ENCODE results near the gene NPAS3.

Gene NPAS3

DNA sequence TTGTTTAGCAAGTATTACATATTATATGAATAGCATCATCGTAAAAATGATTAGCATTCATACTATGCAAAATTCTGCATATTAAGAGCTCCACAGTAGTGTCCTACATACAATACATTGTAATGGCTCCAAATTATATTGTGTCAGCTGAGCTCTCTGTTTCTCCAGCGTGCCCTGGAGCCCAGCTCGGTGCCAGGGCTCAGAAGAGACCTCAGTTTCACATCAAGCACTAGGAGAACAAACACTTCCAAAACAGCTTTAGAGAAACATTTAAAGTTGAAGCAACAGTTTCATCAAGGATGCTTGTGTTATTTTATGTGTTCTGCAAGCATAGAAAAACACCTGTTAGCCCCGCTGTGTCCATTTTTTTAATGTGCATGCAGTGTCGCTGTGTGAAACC, 555.3 kb downstream of the NPAS3 start:
- H3K4me3 ChIP-seq (replicated peaks; ENCODE audit: low read depth, low read length), result no peak overlapping the region
- no peak for DNase-seq (ENCODE audit: extremely low read depth, low read depth)
- TF ChIP-seq, protein P1, sequence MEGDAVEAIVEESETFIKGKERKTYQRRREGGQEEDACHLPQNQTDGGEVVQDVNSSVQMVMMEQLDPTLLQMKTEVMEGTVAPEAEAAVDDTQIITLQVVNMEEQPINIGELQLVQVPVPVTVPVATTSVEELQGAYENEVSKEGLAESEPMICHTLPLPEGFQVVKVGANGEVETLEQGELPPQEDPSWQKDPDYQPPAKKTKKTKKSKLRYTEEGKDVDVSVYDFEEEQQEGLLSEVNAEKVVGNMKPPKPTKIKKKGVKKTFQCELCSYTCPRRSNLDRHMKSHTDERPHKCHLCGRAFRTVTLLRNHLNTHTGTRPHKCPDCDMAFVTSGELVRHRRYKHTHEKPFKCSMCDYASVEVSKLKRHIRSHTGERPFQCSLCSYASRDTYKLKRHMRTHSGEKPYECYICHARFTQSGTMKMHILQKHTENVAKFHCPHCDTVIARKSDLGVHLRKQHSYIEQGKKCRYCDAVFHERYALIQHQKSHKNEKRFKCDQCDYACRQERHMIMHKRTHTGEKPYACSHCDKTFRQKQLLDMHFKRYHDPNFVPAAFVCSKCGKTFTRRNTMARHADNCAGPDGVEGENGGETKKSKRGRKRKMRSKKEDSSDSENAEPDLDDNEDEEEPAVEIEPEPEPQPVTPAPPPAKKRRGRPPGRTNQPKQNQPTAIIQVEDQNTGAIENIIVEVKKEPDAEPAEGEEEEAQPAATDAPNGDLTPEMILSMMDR (IDR thresholded peaks at IDR 0.05; ENCODE audit: low read depth, low read length, missing control alignments), result no peak

DNA sequence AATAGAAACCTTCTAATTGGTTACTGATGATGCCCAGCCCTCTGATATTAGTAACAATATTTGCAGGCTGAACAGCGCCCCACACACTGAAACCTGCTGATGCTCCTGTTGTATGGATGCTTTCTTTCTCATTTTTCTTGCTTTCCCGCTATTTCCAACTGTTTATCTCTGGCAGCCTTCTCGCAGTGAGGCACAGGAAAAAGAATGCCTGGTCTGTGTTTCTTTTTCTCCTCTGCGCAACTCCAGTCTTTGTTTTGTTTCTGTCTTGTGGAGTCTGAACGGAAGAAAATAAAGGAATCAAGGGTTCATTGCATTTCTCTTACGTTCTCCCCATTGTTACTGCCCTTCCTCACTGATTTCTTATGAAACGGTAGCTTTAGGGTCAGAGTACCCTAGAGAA, 561.0 kb downstream of the NPAS3 start:
- DNase-seq (ENCODE audit: extremely low read depth, low read depth), result no peak
- TF ChIP-seq, protein P1 (IDR thresholded peaks at IDR 0.05; ENCODE audit: low read depth, low read length, missing control alignments), result no peak
- no peak overlapping the region for H3K4me3 ChIP-seq (replicated peaks; ENCODE audit: low read depth, low read length)

DNA sequence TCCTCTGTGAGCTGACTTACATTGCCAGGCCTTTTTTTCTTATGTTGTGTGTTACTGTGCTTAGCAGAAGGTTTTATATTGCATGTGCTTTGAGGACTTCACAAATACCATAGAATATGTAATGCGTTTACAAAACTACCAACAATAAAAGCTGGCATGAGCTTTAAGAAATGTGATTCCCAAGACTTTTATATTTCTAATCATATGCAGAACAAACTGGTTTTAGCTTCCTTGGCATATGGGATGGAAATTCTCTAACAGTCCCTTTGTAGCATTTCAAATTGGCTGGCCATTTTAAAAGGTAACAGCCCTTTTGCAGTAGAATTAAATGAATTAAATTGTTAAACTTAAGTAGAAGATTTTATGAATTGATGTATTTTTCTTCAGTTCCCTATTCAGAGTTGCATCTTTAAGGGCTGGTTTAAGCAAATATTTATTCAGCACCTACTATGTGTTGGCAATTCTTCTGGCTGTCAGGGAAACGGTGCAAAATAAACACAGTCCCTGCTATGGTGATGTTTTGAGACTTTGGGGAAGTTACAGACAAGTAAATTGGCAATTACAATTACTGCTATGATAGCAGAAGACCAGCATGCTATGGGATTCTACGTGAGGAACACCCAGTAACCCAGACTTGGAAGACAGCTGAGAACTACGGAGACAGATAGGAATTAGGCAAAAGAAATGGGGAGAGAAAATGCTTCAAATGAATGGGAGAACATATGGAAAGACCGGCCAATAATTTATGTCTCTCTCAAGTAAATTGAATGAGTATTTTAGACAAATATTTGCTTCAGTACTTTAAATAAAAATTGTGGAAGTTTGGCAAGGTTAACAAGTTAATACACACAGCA, 565.8 kb downstream of the NPAS3 start:
- H3K4me3 ChIP-seq (replicated peaks; ENCODE audit: low read depth, low read length), result no peak overlapping the region
- DNase-seq (ENCODE audit: extremely low read depth, low read depth), result no peak
- TF ChIP-seq, protein P1 (IDR thresholded peaks at IDR 0.05; ENCODE audit: low read depth, low read length, missing control alignments), result no peak

DNA sequence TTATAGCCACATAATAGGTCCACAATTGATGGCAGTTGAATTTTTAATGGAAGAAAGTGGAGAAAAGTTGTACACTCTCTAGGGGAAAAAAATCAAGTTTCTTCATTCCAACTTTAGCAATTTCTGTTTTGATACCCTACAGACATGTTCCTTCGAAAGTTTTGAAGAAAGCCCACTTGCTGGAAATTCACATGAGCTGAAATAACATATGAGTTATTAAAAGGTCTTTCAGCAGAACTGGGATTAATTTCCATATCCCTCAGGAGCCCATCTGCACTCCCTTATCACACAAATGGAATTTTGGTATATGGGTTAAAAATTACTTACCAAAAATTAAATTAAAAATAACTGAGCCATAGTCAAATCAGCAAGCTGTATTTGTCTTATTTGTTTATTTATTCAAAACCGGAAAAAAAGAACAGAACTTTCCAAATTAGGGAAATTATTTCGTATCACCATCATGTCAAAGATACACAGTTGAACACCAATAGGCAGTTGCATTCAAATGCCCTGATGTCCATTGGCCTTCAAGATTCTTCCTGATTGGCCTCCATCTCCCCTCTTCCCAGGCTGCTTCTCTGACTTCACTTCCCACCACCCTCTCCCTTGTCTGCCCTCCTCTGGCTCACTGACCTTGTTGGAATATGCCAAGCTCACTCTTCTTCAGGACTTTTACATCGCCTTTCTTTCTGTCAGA, 566.7 kb downstream of the NPAS3 start:
- TF ChIP-seq, protein P1 (IDR thresholded peaks at IDR 0.05; ENCODE audit: low read depth, low read length, missing control alignments), result no peak
- no peak overlapping the region for H3K4me3 ChIP-seq (replicated peaks; ENCODE audit: low read depth, low read length)
- DNase-seq (ENCODE audit: extremely low read depth, low read depth), result no peak

DNA sequence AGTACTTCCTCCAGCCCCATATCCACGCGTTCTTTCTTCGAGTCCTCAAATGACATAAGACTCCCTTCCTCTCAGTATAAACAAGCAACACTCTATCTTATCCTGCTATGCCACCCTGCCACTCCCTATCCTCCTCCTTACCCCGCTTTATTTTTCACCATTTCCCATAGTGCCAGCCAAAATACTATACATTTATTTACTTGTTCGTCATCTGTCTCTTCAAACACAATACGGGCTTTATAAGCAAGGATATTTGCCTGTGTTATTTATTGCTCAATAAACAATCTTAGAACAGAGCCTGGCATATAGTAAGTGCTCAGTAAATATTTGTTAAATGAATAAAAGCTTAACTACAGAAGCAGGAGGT, 567.3 kb downstream of the NPAS3 start:
- H3K4me3 ChIP-seq (replicated peaks; ENCODE audit: low read depth, low read length), result no peak overlapping the region
- TF ChIP-seq, protein P1 (IDR thresholded peaks at IDR 0.05; ENCODE audit: low read depth, low read length, missing control alignments), result no peak
- DNase-seq (ENCODE audit: extremely low read depth, low read depth), result no peak

DNA sequence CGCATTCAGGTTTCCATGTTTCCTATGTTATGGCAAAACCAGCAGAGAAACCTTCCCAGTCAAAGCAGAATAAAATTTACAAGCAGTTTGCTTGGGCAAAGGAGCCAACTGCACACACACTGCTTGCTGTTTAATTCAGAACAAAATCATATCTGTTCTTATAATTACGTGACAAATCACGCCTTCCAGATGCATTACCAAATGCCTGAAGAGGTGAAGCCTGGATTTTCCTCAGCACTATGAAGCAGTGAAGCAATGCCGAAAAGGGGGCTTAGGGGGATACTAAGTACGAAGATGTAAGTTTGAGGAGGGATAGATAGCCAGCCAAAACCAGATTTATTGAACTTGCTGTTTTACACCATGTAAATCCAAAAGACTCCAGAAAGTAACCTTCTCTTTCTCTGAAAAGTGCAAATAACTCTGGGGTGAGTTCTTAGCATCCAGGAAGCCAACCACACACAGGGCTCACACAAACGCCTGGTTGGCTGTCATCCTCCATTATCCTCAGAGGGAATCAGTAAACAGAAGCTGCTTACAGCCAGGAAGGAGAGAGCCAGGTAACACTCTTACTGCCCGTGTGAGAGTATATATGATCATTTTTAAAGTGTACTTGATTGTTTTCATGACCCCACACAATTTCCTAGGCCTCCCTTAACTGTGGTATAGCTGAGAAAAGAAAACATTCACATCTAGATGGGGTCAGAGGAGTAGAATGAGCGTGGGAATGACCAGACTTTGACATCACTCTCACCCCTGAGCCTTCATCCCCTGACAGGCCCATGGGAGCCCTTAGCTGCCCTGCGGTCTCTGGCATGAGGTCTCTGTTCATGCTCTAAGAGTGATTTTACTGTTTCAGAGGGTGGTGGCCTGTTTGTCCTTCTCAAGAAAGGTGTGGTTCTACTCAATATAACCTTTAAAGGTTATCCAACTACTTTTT, 569.7 kb downstream of the NPAS3 start:
- H3K4me3 ChIP-seq (replicated peaks; ENCODE audit: low read depth, low read length), result no peak overlapping the region
- TF ChIP-seq, protein P1 (IDR thresholded peaks at IDR 0.05; ENCODE audit: low read depth, low read length, missing control alignments), result no peak
- DNase-seq (ENCODE audit: extremely low read depth, low read depth), result no peak
